ENCODE measurements around the gene CNTNAP2. TPM values are rescaled to one million over a fixed set of nuclear protein-coding genes. Genes with fewer than 3 reads are reported as not detected.

Gene CNTNAP2
- total and polyA plus RNA-seq, 7 experiments from 2014 or later, result 0.02 to 0.48 (median 0.24) TPM; not detected in 2

GRCh38 chr7:148209643-148210190 lies 2093.1 kb downstream of the CNTNAP2 start:
- Histone ChIP-seq H3K4me3 (ENCODE audit: low read length) (no peak overlapping the region), H3K9me3 (ENCODE audit: control insufficient read depth in 2 of 3, low read length in 3 of 3) (no peaks in the 10 kb centered on the region), H3K4me1 (ENCODE audit: control insufficient read depth in 2 of 2, insufficient read depth in 2 of 2, low read length in 2 of 2) (no peaks in the 10 kb centered on the region), H3K27ac (ENCODE audit: low read depth, low read length) (no peak overlapping the region), H3K27me3 (ENCODE audit: control insufficient read depth in 2 of 2, insufficient read depth in 2 of 2, low read length in 2 of 2) (no peaks in the 10 kb centered on the region), H3K36me3 (ENCODE audit: control insufficient read depth in 2 of 3, insufficient read depth in 3 of 3, low read length in 3 of 3) (no peaks in the 10 kb centered on the region)
- Mint-ChIP-seq H3K36me3 (no peaks in the 10 kb centered on the region), H3K9me3 (peaks cover 0 to 4% (median 0%) of the 10 kb centered on the region in 11 donors), H3K4me1 (peaks cover 0 to 4% (median 0%) of the 10 kb centered on the region in 7 donors), H3K4me3 (no peak overlapping the region), H3K27ac (no peak overlapping the region), H3K27me3 (peaks cover 0 to 30% (median 29%) of the 10 kb centered on the region in 5 donors)
- ChIA-PET POLR2A (no interaction called here), CTCF (no interaction called here)
- ATAC-seq, result no peak
- intact Hi-C loops (cut with micrococcal nuclease), result no loop called here
- no peak for DNase-seq

GRCh38 chr7:148210804-148211325 lies 2094.3 kb downstream of the CNTNAP2 start:
- peaks cover 0 to 4% (median 0%) of the 10 kb centered on the region in 7 donors for H3K4me1 Mint-ChIP-seq
- Histone ChIP-seq H3K4me1 (ENCODE audit: control insufficient read depth in 2 of 2, insufficient read depth in 2 of 2, low read length in 2 of 2) (no peaks in the 10 kb centered on the region), H3K36me3 (ENCODE audit: control insufficient read depth in 2 of 3, insufficient read depth in 3 of 3, low read length in 3 of 3) (no peaks in the 10 kb centered on the region), H3K27ac (ENCODE audit: low read depth, low read length) (no peak overlapping the region), H3K27me3 (ENCODE audit: control insufficient read depth in 2 of 2, insufficient read depth in 2 of 2, low read length in 2 of 2) (no peaks in the 10 kb centered on the region), H3K9me3 (ENCODE audit: control insufficient read depth in 2 of 3, low read length in 3 of 3) (no peaks in the 10 kb centered on the region), H3K4me3 (ENCODE audit: low read length) (no peak overlapping the region)
- H3K4me3 Mint-ChIP-seq, result no peak overlapping the region
- H3K27ac Mint-ChIP-seq, result no peak overlapping the region
- H3K36me3 Mint-ChIP-seq, result no peaks in the 10 kb centered on the region
- DNase-seq (no peak), ATAC-seq (no peak)
- peaks cover 0 to 4% (median 0%) of the 10 kb centered on the region in 11 donors for H3K9me3 Mint-ChIP-seq
- ChIA-PET CTCF (interaction anchor here (0.6 kb wide), 1 partner anchor 17 kb away, joined by 3 read pairs; no protein-coding TSS in a partner anchor), POLR2A (no interaction called here)
- intact Hi-C loops (cut with micrococcal nuclease), result no loop called here
- peaks cover 0 to 35% (median 29%) of the 10 kb centered on the region in 5 donors for H3K27me3 Mint-ChIP-seq

GRCh38 chr7:148211740-148212151 lies 2095.1 kb downstream of the CNTNAP2 start:
- no peaks in the 10 kb centered on the region for H3K9me3 ChIP-seq (ENCODE audit: control insufficient read depth in 2 of 3, low read length in 3 of 3)
- H3K27me3 Mint-ChIP-seq, result peaks cover 0 to 33% (median 28%) of the 10 kb centered on the region in 5 donors
- no peak overlapping the region for H3K4me3 ChIP-seq (ENCODE audit: low read length)
- H3K27me3 ChIP-seq (ENCODE audit: control insufficient read depth in 2 of 2, insufficient read depth in 2 of 2, low read length in 2 of 2), result no peaks in the 10 kb centered on the region
- DNase-seq, result no peak
- H3K36me3 Mint-ChIP-seq, result peaks cover 0 to under 1% (median 0%) of the 10 kb centered on the region in 5 donors
- POLR2A ChIA-PET, result no interaction called here
- CTCF ChIA-PET, result interaction anchor here (0.6 kb wide), 1 partner anchor 16 kb away, joined by 3 read pairs; no protein-coding TSS in a partner anchor
- H3K36me3 ChIP-seq (ENCODE audit: control insufficient read depth in 2 of 3, insufficient read depth in 3 of 3, low read length in 3 of 3), result no peaks in the 10 kb centered on the region
- peaks cover 0 to 4% (median 2%) of the 10 kb centered on the region in 11 donors for H3K9me3 Mint-ChIP-seq
- no peak overlapping the region for H3K4me3 Mint-ChIP-seq
- H3K27ac Mint-ChIP-seq, result no peak overlapping the region
- intact Hi-C loops (cut with micrococcal nuclease), result no loop called here
- ATAC-seq, result no peak
- H3K27ac ChIP-seq (ENCODE audit: low read depth, low read length), result no peak overlapping the region
- H3K4me1 Mint-ChIP-seq, result peaks cover 0 to 4% (median 0%) of the 10 kb centered on the region in 7 donors
- no peaks in the 10 kb centered on the region for H3K4me1 ChIP-seq (ENCODE audit: control insufficient read depth in 2 of 2, insufficient read depth in 2 of 2, low read length in 2 of 2)

GRCh38 chr7:148212731-148213130 lies 2096.1 kb downstream of the CNTNAP2 start:
- DNase-seq, result no peak
- Histone ChIP-seq H3K36me3 (ENCODE audit: control insufficient read depth in 2 of 3, insufficient read depth in 3 of 3, low read length in 3 of 3) (no peaks in the 10 kb centered on the region), H3K27me3 (ENCODE audit: control insufficient read depth in 2 of 2, insufficient read depth in 2 of 2, low read length in 2 of 2) (no peaks in the 10 kb centered on the region), H3K27ac (ENCODE audit: low read depth, low read length) (no peak overlapping the region), H3K4me3 (ENCODE audit: low read length) (no peak overlapping the region), H3K4me1 (ENCODE audit: control insufficient read depth in 2 of 2, insufficient read depth in 2 of 2, low read length in 2 of 2) (no peaks in the 10 kb centered on the region), H3K9me3 (ENCODE audit: control insufficient read depth in 2 of 3, low read length in 3 of 3) (no peaks in the 10 kb centered on the region)
- POLR2A ChIA-PET, result no interaction called here
- ATAC-seq, result no peak
- peaks cover 0 to 3% (median 0%) of the 10 kb centered on the region in 5 donors for H3K36me3 Mint-ChIP-seq
- no peak overlapping the region for H3K27ac Mint-ChIP-seq
- peaks cover 0 to 30% (median 22%) of the 10 kb centered on the region in 5 donors for H3K27me3 Mint-ChIP-seq
- CTCF ChIA-PET, result no interaction called here
- H3K4me1 Mint-ChIP-seq, result peaks cover 0 to 4% (median 0%) of the 10 kb centered on the region in 7 donors
- H3K9me3 Mint-ChIP-seq, result peaks cover 0 to 11% (median 5%) of the 10 kb centered on the region in 11 donors
- H3K4me3 Mint-ChIP-seq, result no peak overlapping the region
- intact Hi-C loops (cut with micrococcal nuclease), result no loop called here

- Histone ChIP-seq H3K4me1 (ENCODE audit: control insufficient read depth in 2 of 2, insufficient read depth in 2 of 2, low read length in 2 of 2) (no peaks in the 10 kb centered on the region), H3K9me3 (ENCODE audit: control insufficient read depth in 2 of 3, low read length in 3 of 3) (no peaks in the 10 kb centered on the region), H3K4me3 (ENCODE audit: low read length) (no peak overlapping the region), H3K27me3 (ENCODE audit: control insufficient read depth in 2 of 2, insufficient read depth in 2 of 2, low read length in 2 of 2) (no peaks in the 10 kb centered on the region), H3K36me3 (ENCODE audit: control insufficient read depth in 2 of 3, insufficient read depth in 3 of 3, low read length in 3 of 3) (no peaks in the 10 kb centered on the region), H3K27ac (ENCODE audit: low read depth, low read length) (no peak overlapping the region)
- ATAC-seq (no peak), DNase-seq (no peak)
- Mint-ChIP-seq H3K27me3 (peaks cover 0 to 22% (median 21%) of the 10 kb centered on the region in 5 donors), H3K4me3 (no peak overlapping the region), H3K36me3 (peaks cover 0 to 3% (median 0%) of the 10 kb centered on the region in 5 donors), H3K4me1 (peaks cover 0 to 4% (median 0%) of the 10 kb centered on the region in 7 donors), H3K27ac (no peak overlapping the region), H3K9me3 (peaks cover 0 to 12% (median 5%) of the 10 kb centered on the region in 11 donors)
- ChIA-PET POLR2A (no interaction called here), CTCF (no interaction called here)
- intact Hi-C loops (cut with micrococcal nuclease), result no loop called here
Observed at GRCh38 chr7:148214101-148214500, 2097.5 kb downstream of the CNTNAP2 start.

GRCh38 chr7:148218603-148219002 lies 2102.0 kb downstream of the CNTNAP2 start:
- H3K4me1 ChIP-seq (ENCODE audit: control insufficient read depth in 2 of 2, insufficient read depth in 2 of 2, low read length in 2 of 2), result no peaks in the 10 kb centered on the region
- H3K27ac ChIP-seq (ENCODE audit: low read depth, low read length), result no peak overlapping the region
- ChIA-PET POLR2A (no interaction called here), CTCF (no interaction called here)
- Mint-ChIP-seq H3K27ac (no peak overlapping the region), H3K4me1 (no peaks in the 10 kb centered on the region), H3K4me3 (no peak overlapping the region), H3K36me3 (peaks cover 0 to 3% (median 0%) of the 10 kb centered on the region in 5 donors), H3K9me3 (peaks cover 0 to 12% (median 3%) of the 10 kb centered on the region in 11 donors), H3K27me3 (peaks cover 0 to 24% (median 9%) of the 10 kb centered on the region in 5 donors)
- H3K9me3 ChIP-seq (ENCODE audit: control insufficient read depth in 2 of 3, low read length in 3 of 3), result no peaks in the 10 kb centered on the region
- DNase-seq (no peak), ATAC-seq (no peak)
- no peaks in the 10 kb centered on the region for H3K27me3 ChIP-seq (ENCODE audit: control insufficient read depth in 2 of 2, insufficient read depth in 2 of 2, low read length in 2 of 2)
- intact Hi-C loops (cut with micrococcal nuclease), result no loop called here
- no peaks in the 10 kb centered on the region for H3K36me3 ChIP-seq (ENCODE audit: control insufficient read depth in 2 of 3, insufficient read depth in 3 of 3, low read length in 3 of 3)
- no peak overlapping the region for H3K4me3 ChIP-seq (ENCODE audit: low read length)

- ATAC-seq (no peak), DNase-seq (no peak)
- Mint-ChIP-seq H3K4me3 (no peak overlapping the region), H3K4me1 (no peaks in the 10 kb centered on the region), H3K36me3 (peaks cover 0 to 6% (median 0%) of the 10 kb centered on the region in 5 donors), H3K9me3 (peaks cover 0 to 9% (median 5%) of the 10 kb centered on the region in 11 donors), H3K27ac (no peak overlapping the region), H3K27me3 (peaks cover 0 to 14% (median 10%) of the 10 kb centered on the region in 5 donors)
- intact Hi-C loops (cut with micrococcal nuclease), result no loop called here
- H3K4me1 ChIP-seq (ENCODE audit: control insufficient read depth in 2 of 2, insufficient read depth in 2 of 2, low read length in 2 of 2), result no peaks in the 10 kb centered on the region
- H3K9me3 ChIP-seq (ENCODE audit: control insufficient read depth in 2 of 3, low read length in 3 of 3), result no peaks in the 10 kb centered on the region
- H3K27ac ChIP-seq (ENCODE audit: low read depth, low read length), result no peak overlapping the region
- H3K36me3 ChIP-seq (ENCODE audit: control insufficient read depth in 2 of 3, insufficient read depth in 3 of 3, low read length in 3 of 3), result no peaks in the 10 kb centered on the region
- H3K27me3 ChIP-seq (ENCODE audit: control insufficient read depth in 2 of 2, insufficient read depth in 2 of 2, low read length in 2 of 2), result no peaks in the 10 kb centered on the region
- POLR2A ChIA-PET, result no interaction called here
- no peak overlapping the region for H3K4me3 ChIP-seq (ENCODE audit: low read length)
- CTCF ChIA-PET, result no interaction called here
Observed at GRCh38 chr7:148222721-148223120, 2106.1 kb downstream of the CNTNAP2 start.
